WERI-Rb-1 (cell line): ENCODE data around the gene TTYH2.

ENCODE experiments used
- DNase-seq: peaks from one replicate; pipeline ENCODE4 v3.0.0-alpha.2; 2020
- H3K27ac ChIP-seq: fragments of 250-450 bp; sonication (Bioruptor Pico); 2 replicates; pipeline ENCODE4 v1.5.1; 2020; ENCODE audit warnings: mild to moderate bottlenecking, moderate library complexity
- H3K27me3 ChIP-seq: fragments of 250-450 bp; sonication (Bioruptor Pico); 2 replicates; pipeline ENCODE4 v1.5.1; 2021; ENCODE audit warnings: mild to moderate bottlenecking, low read depth, moderate library complexity; ENCODE audit not compliant: insufficient read depth, severe bottlenecking
- H3K36me3 ChIP-seq: fragments of 250-450 bp; sonication (Bioruptor Pico); 2 replicates; pipeline ENCODE4 v1.5.1; 2020; ENCODE audit warnings: mild to moderate bottlenecking, moderate library complexity
- H3K4me3 ChIP-seq: 2 replicates; pipeline ENCODE4 v1.5.1; 2011; ENCODE audit warnings: low read depth, mild to moderate bottlenecking, control low read depth, low read length
- H3K9me3 ChIP-seq: fragments of 250-450 bp; sonication (Bioruptor Pico); 2 replicates; pipeline ENCODE4 v1.5.1; 2021; ENCODE audit warnings: mild to moderate bottlenecking, moderate library complexity; ENCODE audit not compliant: severe bottlenecking
- CTCF ChIP-seq: IDR thresholded peaks from 2 replicates; pipeline ENCODE4 v1.5.1; 2011; ENCODE audit warnings: low read depth, mild to moderate bottlenecking, control low read depth, inconsistent platforms, low read length

The TTYH2 gene

GRCh38 chr17:74230896-74231295 is 17.5 kb downstream of the TTYH2 start:
- Histone ChIP-seq H3K36me3 (peaks cover 67% of the 10 kb centered on the region), H3K27ac (peak overlapping the region; percentile 69), H3K9me3 (no peaks in the 10 kb centered on the region), H3K27me3 (no peaks in the 10 kb centered on the region), H3K4me3 (no peak overlapping the region)
- no peak for TF ChIP-seq CTCF
- DNase-seq: no peak

GRCh38 chr17:74231928-74232907 is 18.8 kb downstream of the TTYH2 start:
- DNase-seq: peak; percentile 96

GRCh38 chr17:74233937-74234336 is 20.6 kb downstream of the TTYH2 start:
- H3K36me3 ChIP-seq: peaks cover 59% of the 10 kb centered on the region

More at GRCh38 chr17:74231928-74232907, 18.8 kb downstream of the TTYH2 start:
- no peak overlapping the region for H3K4me3 ChIP-seq
- peaks cover 59% of the 10 kb centered on the region for H3K36me3 ChIP-seq
- TF ChIP-seq CTCF: no peak
- H3K27ac ChIP-seq: peak overlapping the region; percentile 69
- no peaks in the 10 kb centered on the region for H3K9me3 ChIP-seq
- H3K27me3 ChIP-seq: no peaks in the 10 kb centered on the region

GRCh38 chr17:74234486-74234885 is 21.1 kb downstream of the TTYH2 start:
- H3K4me3 ChIP-seq: no peak overlapping the region
- peaks cover 55% of the 10 kb centered on the region for H3K36me3 ChIP-seq
- DNase-seq: no peak
- TF ChIP-seq CTCF: no peak
- no peaks in the 10 kb centered on the region for H3K9me3 ChIP-seq
- H3K27me3 ChIP-seq: no peaks in the 10 kb centered on the region
- H3K27ac ChIP-seq: no peak overlapping the region

More at GRCh38 chr17:74233937-74234336, 20.6 kb downstream of the TTYH2 start:
- H3K27me3 ChIP-seq: no peaks in the 10 kb centered on the region
- no peak overlapping the region for H3K27ac ChIP-seq
- no peak for TF ChIP-seq CTCF
- DNase-seq: no peak
- H3K9me3 ChIP-seq: no peaks in the 10 kb centered on the region
- H3K4me3 ChIP-seq: no peak overlapping the region

GRCh38 chr17:74235040-74235581 is 21.7 kb downstream of the TTYH2 start:
- no peaks in the 10 kb centered on the region for H3K27me3 ChIP-seq

More at GRCh38 chr17:74235040-74235581, 21.7 kb downstream of the TTYH2 start:
- TF ChIP-seq CTCF: no peak
- no peak overlapping the region for H3K27ac ChIP-seq
- DNase-seq: no peak
- H3K36me3 ChIP-seq: peaks cover 57% of the 10 kb centered on the region
- no peaks in the 10 kb centered on the region for H3K9me3 ChIP-seq
- H3K4me3 ChIP-seq: no peak overlapping the region
